Activated T-cell treated with anti-CD3 and anti-CD28 coated beads for 1 hour (primary cell): ENCODE data around the gene KLHL13.
"Not testable (repeated sequence)": the region's sequence is repeated elsewhere in the genome, so short reads cannot be mapped to it uniquely, and the experiment has no call there.

Experiments
- DNase-seq: peaks from one replicate; pipeline ENCODE4 v3.0.0-alpha.2; 2020; ENCODE audit warnings: low read depth

Gene KLHL13

DNA sequence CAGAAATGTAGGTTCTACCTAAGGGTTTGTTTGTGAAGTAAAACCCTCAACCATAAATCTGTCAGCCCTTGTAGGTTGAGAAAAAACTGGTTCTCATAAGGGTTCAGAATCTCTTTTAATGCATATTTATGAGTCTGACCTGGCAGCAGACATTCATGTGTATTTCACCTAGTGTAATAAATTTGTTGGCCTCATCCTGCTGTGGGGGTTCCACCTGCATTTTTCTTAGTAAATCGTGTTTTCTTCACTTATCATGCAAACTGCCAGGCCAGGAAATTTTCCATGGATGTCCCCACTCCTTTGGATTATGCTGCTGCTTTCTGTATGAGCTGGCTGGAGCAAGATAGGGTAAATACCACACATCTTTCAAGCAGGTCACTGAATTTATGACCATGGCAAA is 42.4 kb downstream of the KLHL13 start:
- no peak for DNase-seq

DNA sequence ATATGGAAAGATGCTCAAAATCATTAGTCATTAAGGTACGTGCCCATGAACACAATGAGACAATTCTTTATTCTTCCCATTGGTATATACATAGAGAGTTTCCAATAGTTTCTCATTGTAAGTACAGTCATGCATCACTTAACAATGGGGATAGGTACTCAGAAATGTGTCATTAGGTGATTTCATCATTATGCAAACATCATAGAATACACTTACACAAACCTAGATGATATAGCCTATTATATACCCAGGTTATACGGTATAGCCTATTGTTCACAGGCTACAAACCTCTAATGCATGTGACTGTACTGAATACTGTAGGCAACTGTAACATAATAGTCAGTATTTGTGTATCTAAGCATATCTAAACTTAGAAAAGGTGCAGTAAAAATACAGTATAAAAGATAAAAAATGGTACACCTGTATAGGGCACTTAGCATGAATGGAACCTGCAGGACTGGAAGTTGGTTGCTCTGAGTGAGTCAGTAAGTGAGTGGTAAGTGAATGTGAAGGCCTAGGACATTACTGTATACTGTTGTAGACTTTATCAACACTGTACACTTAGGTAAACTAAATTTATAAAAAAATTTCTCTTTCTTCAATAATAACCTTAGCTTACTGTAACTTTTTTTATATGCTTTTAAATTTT is 49.6 kb downstream of the KLHL13 start:
- no peak for DNase-seq

DNA sequence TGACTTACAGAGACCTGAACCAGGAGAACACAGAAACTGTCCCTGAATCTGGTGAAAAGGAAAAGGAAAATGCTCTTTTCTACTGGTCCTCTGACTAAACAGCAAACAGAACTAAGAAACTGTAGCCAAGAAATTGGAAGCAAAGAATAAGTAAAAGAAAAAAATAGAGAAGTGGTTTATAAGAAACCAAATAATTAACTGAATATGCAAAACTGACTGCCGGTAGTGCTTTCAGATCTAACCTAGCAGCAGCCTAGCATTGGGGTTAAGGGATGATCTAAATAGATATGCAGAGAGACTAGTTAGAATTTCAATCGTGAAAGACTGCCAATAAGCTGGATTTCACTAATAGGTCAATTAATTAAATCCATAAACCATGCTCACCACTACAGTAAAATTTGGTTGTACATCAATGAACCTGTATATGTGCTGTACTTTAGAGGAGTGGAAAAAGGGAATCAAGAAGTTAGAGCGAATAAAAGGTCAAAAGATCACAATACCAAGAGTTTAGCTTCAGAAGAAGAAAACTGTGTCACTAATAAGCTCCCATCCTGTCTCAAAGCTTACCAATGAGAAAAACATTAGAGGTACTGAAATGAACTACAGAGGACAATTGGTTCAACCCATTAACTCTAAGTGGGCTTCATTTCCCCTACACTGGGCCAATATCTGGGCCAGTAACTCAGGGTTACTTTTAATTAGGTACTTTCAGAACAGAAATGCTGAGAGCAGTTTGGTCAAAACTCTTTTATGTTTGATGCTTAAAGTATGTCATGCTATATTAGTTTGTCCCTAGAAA is 53.6 kb downstream of the KLHL13 start:
- DNase-seq, result no peak

DNA sequence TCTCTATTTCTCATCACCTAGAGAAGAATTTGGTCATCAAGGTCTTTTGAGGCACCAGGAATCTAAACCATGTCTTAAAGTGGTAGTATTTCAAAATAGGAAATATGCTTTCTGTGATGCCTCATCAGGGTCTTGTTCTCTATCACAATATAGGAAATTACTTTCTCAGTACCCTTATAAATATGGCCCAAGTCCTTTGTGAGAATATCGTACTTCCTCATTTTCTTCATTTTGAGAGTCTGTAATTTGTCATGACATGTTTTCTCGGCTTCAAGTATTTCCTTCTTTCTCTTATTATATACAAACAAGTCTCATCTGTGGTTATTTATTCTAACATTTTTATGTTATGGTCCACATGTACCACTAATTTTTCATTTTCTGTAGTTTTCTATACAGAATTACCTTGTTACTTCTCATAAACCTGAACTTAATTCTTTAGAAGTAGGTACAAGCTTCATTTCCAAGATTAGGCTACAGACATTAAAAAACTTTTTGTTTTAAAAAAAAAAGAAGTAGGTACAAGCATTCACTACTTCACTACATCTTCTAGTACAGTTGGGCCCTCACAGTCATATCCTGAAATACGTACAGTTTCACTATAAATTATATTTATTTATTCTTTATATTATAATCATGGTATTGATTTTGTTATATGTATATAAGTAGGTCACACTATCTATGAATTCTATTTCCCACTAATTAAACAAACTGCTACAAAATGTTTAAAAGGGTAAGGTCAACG is 54.4 kb downstream of the KLHL13 start:
- DNase-seq, result no peak

DNA sequence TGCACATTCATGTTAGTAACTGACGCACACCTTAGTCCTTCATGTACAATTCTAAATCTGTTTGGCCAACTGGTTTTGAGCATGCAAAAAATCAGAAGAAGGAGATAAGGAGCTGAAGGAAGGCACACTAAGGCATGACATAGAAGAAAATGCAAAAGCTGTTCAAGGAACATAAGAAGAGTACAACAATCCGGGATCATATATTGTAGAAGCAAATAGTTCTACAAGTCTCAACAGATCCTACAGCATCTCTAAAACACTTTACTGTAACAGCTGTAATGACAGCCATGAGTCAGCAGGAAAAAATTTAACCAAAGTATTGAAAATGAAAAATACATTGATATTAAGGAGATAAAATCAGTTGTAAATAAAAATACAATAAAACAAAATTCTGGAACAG is 57.7 kb downstream of the KLHL13 start:
- no peak for DNase-seq

DNA sequence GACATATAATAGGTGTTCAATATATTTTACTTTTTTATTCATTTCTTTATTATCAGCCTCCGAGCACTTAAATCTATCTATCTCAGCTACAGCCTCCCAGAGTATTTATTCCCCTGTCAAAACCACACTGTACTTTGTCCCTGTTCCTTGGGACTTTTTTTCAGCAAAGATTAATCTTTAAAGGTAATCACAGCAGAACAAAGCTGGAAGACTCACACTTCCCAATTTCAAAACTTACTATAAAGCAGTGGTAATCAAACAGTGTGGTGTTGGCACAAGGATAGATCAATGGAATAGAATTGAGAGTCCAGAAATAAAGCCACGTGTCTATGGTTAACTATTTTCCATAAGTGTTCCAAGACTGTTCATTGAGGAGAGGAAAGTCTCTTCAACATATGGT is 59.7 kb downstream of the KLHL13 start:
- DNase-seq, result no peak

DNA sequence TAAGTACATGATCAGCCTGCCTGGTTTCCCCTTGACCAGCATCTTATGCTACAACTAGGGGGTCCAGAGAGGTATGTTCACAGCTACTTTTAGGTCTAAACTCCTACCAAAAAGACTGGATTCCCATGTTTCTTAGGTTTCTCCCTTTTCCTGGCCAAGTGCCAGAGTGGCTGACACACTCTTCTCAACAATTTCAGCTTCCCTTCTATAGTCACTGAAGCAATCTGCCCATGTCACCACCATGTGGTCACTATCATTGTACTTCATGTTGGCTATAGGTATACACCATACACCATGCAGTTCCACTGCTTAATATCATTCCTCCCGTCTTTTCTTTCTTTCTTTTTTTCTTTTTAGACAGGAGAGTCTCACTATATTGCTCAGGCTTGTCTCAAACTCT is 66.9 kb downstream of the KLHL13 start:
- no peak for DNase-seq

DNA sequence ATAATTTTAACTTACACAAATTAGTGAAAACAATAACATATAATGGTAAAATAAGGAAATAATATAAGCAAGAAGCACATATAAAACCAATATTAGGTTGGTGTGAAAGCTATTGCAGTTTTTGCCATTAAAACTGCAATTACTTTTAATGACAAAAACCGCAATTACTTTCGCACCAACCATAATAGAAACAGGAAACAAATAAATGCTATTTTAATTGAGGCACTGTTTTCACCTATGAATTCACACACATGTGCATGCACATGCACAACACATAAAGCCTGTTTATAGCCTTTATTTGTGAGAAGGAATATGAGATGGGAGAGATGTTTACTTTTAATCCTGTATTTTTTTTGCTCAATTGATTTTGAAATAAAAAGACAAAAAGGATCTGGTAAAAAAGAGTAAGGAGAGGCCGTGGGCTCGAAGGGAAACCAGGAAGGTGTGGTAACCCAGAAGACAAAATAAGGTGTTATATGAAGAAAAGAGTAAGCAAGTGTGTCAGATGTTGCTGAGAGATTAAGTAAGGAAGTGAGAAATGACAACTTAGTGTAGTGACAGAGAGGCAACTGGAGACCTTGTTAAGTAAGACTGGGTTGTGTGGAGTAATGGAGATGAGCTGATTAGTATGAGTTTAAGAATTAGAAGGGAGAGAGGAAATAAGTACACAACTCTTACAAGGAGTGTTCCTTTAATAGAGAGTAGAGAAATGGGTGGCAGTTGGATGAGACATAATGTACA is 69.0 kb downstream of the KLHL13 start:
- no peak for DNase-seq

DNA sequence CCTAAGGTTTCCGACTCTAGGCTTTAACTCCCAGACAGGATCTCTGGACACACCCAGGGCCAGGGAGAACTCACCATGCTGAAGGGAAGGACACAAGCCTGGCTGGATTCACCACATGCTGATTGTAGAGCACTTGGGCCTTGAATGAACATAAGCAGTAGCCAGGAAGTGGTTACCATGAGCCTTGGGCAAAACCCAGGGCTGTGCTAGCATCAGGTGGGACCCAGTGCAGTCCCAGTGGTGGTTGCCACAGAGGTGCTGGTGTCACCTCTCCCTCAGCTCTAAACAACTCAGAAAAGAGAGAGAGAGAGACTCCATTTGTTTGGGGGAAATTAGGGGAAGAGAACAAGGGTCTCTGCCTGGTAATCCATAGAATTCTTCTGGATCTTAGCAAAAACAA is 77.0 kb downstream of the KLHL13 start:
- no peak for DNase-seq

DNA sequence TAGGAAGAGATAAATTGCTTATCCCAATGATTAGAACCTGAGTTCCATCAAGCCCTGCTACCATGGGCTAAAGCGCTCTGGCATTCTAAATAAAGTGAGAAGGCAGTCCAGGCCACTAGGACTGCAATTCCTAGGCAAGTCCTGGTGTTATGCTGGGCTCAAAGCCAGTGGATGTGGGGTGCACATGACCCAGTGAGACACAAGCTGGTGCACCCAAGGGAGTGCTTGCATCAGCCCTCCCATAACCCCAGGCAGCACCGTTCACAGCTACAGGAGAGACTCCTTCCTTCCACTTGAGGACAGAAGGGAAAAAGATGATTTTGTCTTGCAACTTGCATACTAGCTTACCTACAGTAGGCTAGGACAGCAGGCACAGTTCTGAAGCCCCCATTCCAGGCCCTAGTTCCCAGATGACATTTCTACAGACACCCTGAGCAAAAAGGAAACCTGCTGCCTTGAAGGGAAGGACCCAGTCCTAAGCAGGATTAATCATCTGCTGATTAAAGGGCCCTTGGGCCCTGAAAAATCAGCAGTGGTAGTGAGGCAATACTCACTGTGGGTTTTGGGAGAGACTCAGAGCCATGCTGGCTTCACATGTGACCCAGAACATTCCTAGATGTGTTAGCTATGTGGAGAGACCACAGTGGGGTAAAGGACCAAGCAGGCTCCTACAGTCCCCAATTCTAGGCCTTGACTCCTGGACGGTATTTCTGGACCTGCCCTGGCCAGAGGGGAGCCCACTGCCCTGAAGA is 77.8 kb downstream of the KLHL13 start:
- no peak for DNase-seq

DNA sequence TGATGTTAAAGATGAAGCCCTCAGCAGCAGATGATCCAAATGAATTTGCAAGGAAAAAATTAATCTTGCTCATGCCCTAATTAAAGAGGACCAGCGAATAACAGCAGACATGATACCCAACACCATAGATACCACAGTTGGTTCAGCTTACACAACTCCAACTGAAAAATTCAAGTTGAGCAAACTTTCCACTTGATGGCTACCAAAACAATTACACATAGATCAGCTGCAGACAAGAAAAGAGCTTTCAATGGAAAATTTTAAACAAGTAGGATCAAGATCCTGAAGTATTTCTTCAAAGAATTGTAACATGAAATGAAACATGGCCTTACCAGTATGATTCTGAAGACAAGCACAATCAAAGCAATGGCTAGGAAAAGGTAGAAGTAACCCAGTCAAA is 90.0 kb downstream of the KLHL13 start:
- no peak for DNase-seq

DNA sequence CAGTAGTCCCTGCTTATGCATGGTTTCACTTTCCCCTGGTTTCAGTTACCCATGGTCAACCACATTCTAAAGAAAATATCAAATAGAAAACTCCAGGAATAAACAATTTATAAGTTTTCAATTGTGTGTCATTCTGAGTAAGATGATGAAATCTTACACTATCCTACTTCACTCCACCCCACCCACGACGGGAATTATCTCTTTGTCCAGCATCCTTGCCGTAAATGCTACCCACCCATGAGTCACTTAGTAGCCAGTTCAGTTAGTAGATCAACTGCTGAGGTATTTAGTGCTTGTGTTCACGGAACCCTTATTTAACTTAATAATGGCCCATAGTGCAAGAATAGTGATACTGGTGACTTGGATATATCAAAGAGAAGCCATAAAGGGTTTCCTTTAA is 91.4 kb downstream of the KLHL13 start:
- DNase-seq, result no peak

DNA sequence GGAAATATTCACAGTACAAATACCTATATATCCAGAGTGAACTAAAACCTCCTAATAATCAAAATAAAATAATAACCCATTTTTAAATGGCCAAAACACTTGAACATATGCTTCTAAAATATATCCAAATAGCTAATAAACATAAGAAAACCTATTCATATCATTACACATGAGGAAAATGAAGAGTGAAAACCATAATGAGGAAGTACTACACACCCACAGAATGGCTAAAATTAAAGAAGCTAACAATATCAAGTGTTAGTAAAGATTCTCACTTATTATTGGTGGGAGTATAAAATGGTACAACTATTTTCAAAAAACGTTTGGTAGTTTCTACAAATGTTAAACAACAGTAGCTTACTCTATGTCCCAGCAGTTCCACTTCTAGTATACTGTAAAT is 92.1 kb downstream of the KLHL13 start:
- DNase-seq, result no peak

DNA sequence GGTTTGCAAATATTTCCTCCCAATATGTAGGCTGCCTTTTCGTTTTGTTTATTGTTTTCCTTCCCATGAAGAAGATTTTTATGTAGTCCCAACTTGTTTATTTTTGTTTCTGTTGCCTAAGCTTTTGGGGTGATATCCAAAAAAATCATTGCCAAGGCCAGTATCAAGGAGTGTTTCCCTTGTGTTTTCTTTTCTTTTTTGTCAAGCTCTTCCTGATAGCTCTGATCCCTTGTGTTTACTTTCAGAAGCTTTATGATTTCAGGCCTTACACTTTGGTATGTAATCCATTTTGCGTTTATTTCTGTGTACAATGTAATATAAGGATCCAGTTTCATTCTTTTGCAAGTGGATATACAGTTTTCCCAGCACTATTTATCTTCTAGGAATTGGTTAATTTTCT is 93.9 kb downstream of the KLHL13 start:
- DNase-seq, result no peak

DNA sequence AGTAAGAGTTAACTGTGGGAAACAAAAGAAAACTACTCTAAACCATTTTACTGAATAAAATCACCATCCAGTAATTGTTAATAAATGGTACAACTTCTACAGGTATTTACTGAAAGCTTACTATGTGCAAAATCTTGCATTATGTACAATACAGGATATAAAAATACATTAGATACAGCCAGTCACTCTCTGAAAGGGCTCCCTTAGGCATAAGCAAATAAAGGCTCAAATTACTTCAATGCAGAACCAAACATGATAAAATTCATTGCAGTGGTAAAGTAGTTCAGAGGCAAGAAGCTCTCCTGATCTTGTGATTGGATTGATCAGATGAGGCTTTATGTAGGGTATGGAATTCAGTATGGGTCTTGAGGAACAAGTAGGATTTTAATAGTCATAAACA is 100.2 kb downstream of the KLHL13 start:
- DNase-seq, result no peak

DNA sequence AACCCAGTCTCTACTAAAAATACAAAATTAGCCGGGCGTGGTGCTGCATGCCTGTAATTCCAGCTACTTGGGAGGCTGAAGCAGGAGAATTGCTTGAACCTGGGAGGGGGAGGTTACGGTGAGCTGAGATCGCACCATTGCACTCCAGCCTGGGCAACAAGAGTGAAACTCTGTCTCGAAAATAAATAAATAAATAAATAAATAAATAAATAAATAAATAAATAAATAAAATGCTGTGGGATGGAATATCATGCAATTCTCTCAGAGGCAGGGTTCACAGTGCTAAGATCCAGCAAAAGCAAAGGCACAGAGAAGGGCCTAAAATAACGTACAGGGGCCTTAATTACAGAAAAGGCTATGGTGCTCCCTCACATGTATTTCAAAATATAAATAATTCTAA is 114.2 kb downstream of the KLHL13 start:
- DNase-seq, result not testable (repeated sequence)

DNA sequence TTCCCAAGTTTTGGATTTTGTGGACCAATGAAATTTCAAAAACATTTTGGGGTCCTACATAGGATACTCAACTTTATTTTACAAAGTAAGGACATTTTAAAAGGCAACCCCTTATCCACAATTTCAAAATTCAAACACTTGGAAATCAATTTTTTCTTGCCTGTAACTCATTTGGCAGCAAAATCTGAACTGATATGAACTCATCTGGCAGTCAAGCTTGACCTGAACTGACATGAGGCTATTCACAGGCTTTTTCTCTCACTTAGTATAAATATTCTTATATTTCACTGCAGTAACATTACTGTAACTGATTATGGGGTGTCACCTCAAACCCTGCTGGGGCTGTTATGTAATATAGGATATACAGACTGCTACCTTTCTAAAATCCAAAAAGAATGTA is 116.1 kb downstream of the KLHL13 start:
- DNase-seq, result no peak

DNA sequence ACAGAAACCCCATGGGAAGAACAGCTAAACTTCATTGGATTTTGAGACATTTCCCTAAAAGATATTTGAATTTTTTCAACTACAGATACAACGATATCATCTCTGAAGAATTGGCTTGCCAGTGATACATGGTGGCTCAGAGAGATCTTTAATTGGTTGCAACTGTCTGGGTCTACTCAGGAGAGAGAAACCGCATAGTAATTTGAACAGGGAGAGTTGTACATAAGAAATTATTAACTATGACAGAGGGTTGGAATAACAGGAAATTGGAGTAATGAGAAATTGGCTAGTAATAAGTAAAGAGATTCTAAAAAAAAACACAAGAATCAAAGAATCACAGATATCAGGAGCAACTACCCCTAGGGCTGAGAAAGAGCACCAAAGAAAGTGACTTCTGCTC is 118.4 kb downstream of the KLHL13 start:
- DNase-seq, result no peak

DNA sequence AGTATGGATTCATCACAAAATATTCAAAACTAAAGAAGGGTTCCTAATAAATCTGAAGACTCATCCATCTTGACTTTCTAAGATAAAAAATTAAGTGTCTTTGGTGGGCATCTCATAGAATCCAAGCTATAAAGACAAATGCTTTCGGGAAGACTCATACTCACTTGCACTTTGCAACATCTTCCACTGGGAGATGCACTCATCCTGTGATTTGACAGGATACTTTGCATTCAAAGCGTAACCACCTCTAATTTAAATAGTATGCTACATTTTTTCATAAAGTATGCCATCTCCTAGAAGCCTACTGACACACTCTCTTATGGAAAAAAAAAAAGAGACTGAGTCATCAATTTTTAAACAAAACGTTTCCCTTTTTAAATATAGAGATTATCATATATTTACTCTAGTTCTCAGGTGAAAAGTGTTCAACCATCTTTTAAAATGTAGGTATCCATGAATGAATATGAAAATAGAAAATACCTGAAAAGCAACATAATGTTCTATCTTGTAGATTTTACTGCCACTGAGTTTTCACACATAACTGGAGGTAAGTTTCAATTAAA is 119.6 kb downstream of the KLHL13 start:
- no peak for DNase-seq

DNA sequence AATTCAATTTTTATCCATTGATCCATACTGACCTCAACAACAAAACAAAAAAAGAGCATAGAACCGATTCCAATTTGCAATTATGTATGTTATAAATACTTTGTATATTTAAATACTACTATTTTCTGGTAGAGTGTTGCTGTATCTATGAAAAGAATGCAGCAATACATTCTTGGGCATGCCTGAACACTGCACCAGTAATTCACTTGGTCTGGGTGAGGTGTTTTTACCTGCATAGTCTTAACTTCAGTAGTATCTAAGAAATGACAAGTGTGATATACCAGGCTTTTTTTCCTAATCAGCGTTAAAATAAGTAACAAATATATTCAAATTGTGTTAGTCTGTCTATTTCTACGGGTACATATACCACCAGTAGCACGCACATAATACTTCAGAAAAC is 120.2 kb downstream of the KLHL13 start:
- DNase-seq, result no peak

DNA sequence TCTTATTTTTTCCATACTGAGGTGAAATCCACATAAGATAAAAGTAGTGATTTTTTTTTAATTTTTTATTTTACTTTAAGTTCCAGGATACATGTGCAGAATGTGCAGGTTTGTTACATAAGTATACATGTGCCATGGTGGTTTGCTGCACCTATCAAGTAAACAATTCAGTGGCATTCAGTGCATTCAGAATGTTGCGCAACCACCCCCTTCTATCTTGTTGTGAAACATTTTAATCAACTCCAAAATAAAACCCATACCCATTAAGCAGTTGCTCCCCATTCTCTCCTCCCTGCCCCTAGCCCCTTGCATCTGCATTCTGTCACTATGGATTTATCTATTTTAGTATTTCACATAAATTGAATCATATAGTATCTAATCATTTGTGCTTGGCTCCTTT is 121.2 kb downstream of the KLHL13 start:
- no peak for DNase-seq
